ENCODE measurements around the gene REXO4. TPM values are rescaled to one million over a fixed set of nuclear protein-coding genes. Genes with fewer than 3 reads are reported as not detected.

The REXO4 gene
- polyA plus RNA-seq, 4 donors = 29.4 to 32.1 (median 30.7) TPM

DNA sequence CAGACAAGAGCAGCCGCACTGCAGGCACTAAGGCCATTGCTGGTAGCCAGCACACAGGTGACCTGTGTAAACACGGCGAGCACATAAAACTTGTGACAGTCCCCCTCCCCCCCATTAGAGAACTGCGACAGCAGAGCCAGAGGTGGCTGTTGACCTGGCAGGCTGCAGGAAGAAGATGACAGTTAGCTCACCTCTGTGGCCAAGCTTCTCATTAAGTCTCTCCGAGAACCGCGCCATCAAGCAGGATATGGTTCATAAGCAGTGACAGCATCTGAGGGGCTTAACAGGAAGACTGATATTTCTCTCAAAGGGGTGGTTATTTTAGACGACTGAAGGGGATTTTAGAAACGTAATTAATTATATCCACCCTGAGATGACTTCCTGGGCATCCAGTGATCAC is 47.1 kb downstream of the REXO4 start:
- DNase-seq (ENCODE audit: low read depth in 4 of 4, low spot score in 3 of 4) = no peak

DNA sequence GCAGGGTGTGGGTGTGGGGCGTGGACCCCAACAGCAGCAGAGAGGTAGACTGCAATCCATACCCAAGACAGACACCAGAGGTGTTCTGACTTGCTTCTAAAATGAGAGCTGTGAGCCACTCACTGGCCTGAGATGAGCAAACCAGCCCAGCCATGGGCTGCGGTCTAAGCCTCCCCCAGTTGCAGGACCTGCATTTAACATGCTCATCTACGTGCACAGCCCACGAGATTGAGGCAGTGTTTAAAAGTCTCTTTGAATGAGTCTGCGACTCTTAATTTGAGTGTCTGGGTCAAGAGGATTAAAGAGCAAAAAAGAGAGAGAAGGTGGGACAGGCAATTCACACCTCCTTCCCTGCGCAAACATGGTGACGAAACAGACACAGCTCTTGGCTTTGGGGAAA is 47.9 kb downstream of the REXO4 start:
- DNase-seq (ENCODE audit: low read depth in 4 of 4, low spot score in 3 of 4) = no peak

GRCh38 chr9:133369422-133369821 is 48.4 kb downstream of the REXO4 start:
- no peak for DNase-seq (ENCODE audit: low read depth in 4 of 4, low spot score in 3 of 4)

- no peak for DNase-seq (ENCODE audit: low read depth in 4 of 4, low spot score in 3 of 4)
Measured at GRCh38 chr9:133368249-133368881, 49.4 kb downstream of the REXO4 start.

DNA sequence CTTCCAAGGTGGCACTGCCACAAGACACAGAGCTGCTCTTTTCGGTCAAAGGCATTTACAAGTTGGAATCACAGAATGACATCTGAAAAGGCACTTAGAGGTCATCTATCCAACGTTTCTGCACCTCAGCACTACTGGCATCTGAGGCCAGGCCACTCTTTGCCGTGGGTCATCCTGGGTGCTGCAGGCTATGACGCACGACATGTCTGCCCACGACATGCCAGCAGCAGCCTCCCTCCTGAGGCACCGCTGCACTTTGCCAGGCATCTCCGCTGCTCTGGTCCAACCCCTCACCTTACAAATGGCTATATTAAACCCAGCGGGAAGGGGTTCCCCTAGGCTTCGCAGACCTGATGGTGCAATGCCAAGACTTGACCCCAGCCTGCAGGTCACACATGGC is 50.0 kb downstream of the REXO4 start:
- DNase-seq (ENCODE audit: low read depth in 4 of 4, low spot score in 3 of 4) = no peak

GRCh38 chr9:133367221-133367620 is 50.6 kb downstream of the REXO4 start:
- DNase-seq (ENCODE audit: low read depth in 4 of 4, low spot score in 3 of 4) = no peak

DNA sequence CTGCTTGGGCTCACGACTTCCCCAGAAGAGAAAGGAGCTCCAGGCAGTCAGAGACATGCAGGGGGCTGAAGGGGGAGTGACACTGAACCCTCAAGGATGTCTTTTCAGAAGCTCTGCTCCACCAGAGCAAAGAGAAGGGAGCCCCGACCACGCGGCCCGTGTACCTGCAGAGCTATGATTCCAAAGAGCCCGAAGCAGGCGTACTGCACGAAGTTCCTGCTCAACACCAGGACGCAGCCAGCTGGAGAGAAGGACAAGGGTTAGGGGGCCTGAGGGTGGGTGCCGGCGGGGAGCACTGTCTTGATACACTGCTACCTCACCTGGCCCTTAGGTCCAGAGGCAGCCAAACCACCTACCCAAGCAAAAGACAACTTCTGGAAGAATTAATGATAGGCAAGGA is 51.4 kb downstream of the REXO4 start:
- DNase-seq (ENCODE audit: low read depth in 4 of 4, low spot score in 3 of 4) = no peak

- DNase-seq (ENCODE audit: low read depth in 4 of 4, low spot score in 3 of 4) = no peak
Measured at GRCh38 chr9:133362359-133363044, 55.3 kb downstream of the REXO4 start.

GRCh38 chr9:133361507-133362092 is 56.2 kb downstream of the REXO4 start:
- no peak for DNase-seq (ENCODE audit: low read depth in 4 of 4, low spot score in 3 of 4)

GRCh38 chr9:133360400-133361393 is 57.1 kb downstream of the REXO4 start:
- DNase-seq (ENCODE audit: low read depth in 4 of 4, low spot score in 3 of 4) = no peak

DNA sequence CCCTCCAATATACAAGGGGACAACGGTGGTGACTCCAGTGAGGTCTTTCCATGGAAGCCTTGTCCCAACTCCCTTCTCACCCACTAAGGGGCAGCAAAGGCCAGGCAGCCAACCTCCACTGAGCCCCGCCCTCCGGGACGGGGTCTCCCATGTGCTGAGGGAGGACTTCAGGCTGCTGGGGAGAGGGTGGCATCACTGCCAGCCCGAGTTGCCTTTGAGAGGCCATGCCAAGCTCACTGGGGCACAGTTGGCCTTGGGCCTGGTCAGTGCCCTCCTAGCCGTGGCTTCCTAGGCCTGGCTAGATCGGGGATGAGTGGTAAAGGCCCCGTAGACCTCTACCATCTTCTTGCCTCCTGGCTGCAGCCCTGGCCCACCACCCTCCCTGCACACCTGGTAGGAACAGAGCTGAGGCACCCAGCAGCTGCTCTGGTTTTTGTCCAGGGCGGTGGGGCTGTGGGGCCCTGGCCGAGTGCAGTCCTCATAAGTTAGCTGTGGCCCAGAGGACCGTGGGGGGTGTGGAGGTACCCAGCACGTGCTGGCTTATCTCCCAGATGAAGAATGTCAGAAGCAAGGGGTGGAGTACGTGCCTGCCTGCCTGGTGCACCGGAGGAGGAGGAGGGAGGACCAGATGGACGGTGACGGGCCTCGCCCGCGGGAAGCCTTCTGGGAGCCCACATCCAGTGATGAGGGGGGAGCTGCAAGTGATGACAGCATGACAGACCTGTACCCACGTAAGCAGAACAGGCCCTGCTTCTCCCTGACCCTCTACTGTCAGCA is 58.2 kb downstream of the REXO4 start:
- no peak for DNase-seq (ENCODE audit: low read depth in 4 of 4, low spot score in 3 of 4)

DNA sequence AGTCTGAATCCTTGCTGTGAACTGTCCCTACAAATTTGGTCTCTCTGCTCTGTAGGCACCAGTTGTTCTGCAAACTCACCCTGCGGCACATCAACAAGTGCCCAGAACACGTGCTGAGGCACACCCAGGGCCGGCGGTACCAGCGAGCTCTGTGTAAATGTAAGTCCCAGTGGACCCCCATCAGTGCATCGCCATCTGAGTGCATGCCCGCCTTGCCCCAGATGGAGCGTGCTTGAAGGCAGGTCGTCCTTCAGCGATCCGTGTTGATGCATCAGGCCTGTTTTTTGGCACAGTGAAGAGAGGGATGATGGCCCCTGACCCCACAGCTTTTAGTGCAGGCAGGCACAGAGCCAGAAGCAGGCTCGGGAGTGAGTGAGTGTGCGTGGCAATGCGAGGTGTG is 60.2 kb downstream of the REXO4 start:
- DNase-seq (ENCODE audit: low read depth in 4 of 4, low spot score in 3 of 4) = no peak

GRCh38 chr9:133356391-133357091 is 61.3 kb downstream of the REXO4 start, which contains the start of the genes SURF1 and SURF2:
TSS of gene SURF1 (minus strand) at chr9:133356487. CDS start at chr9:133356453, 34 bp downstream.
TSS of gene SURF2 (plus strand) at chr9:133356550. CDS start at chr9:133356593, 43 bp downstream.
- peak in 3 of 4 donors; percentile 64 to 77 (median 76) for DNase-seq (ENCODE audit: low read depth in 4 of 4, low spot score in 3 of 4)

Other genes starting within 250 kb of the REXO4 start
- gene OBP2B, start 208.8 kb downstream of the REXO4 start, polyA plus RNA-seq (ENCODE audit: insufficient read length in 4 of 4) = under 1 TPM in 1 of 4 donors, not detected in 3; 0.30 TPM
- gene ABO, start 142.8 kb downstream of the REXO4 start, polyA plus RNA-seq (ENCODE audit: insufficient read length in 4 of 4) = 10 to 100 TPM in 3 of 4 donors, 1 to 10 TPM in 1; 9.8 to 30.9 (median 24.8) TPM
- 10 to 100 TPM; 25.0 to 32.0 (median 28.4) TPM for gene SURF6, start 81.8 kb downstream of the REXO4 start, polyA plus RNA-seq (ENCODE audit: insufficient read length in 4 of 4)
- gene MED22, start 69.9 kb downstream of the REXO4 start, polyA plus RNA-seq (ENCODE audit: insufficient read length in 4 of 4) = 10 to 100 TPM; 25.1 to 32.8 (median 26.8) TPM
- gene RPL7A, start 69.8 kb downstream of the REXO4 start, polyA plus RNA-seq (ENCODE audit: insufficient read length in 4 of 4) = 1,000 to 10,000 TPM; 2,356 to 2,677 (median 2,609) TPM
- 10 to 100 TPM; 33.8 to 53.0 (median 42.4) TPM for gene SURF1, start 61.5 kb downstream of the REXO4 start, polyA plus RNA-seq (ENCODE audit: insufficient read length in 4 of 4)
- gene SURF2, start 61.5 kb downstream of the REXO4 start, polyA plus RNA-seq (ENCODE audit: insufficient read length in 4 of 4) = 10 to 100 TPM; 19.5 to 28.5 (median 22.8) TPM
- gene SURF4, start 42.0 kb downstream of the REXO4 start, polyA plus RNA-seq (ENCODE audit: insufficient read length in 4 of 4) = 100 to 1,000 TPM; 174 to 189 (median 181) TPM
- 1 to 10 TPM; 3.4 to 5.0 (median 4.3) TPM for gene STKLD1, start 41.6 kb downstream of the REXO4 start, polyA plus RNA-seq (ENCODE audit: insufficient read length in 4 of 4)
- gene ADAMTS13, start 4.4 kb upstream of the REXO4 start, polyA plus RNA-seq (ENCODE audit: insufficient read length in 4 of 4) = 10 to 100 TPM in 1 of 4 donors, 1 to 10 TPM in 3; 6.6 to 12.0 (median 8.8) TPM
- gene CACFD1, start 42.0 kb upstream of the REXO4 start, polyA plus RNA-seq (ENCODE audit: insufficient read length in 4 of 4) = 10 to 100 TPM; 25.4 to 40.6 (median 28.5) TPM
- 1 to 10 TPM; 1.1 to 2.3 (median 1.5) TPM for gene SLC2A6, start 61.1 kb upstream of the REXO4 start, polyA plus RNA-seq (ENCODE audit: insufficient read length in 4 of 4)
- under 1 TPM in 2 of 4 donors, not detected in 2; 0.09 to 0.28 TPM for gene MYMK, start 106.9 kb upstream of the REXO4 start, polyA plus RNA-seq (ENCODE audit: insufficient read length in 4 of 4)
- gene ADAMTSL2, start 116.7 kb upstream of the REXO4 start, polyA plus RNA-seq (ENCODE audit: insufficient read length in 4 of 4) = 1 to 10 TPM; 1.5 to 2.9 (median 1.8) TPM
- under 1 TPM in 1 of 4 donors, not detected in 3; 0.49 TPM for gene FAM163B, start 191.4 kb upstream of the REXO4 start, polyA plus RNA-seq (ENCODE audit: insufficient read length in 4 of 4)
- 1 to 10 TPM in 1 of 4 donors, under 1 TPM in 3; 0.60 to 3.1 (median 0.81) TPM for gene DBH, start 218.4 kb upstream of the REXO4 start, polyA plus RNA-seq (ENCODE audit: insufficient read length in 4 of 4)

Data from right renal pelvis (tissue), 4 donors.